Sciatic nerve (tissue), 2 donors: ENCODE data around the gene TUBA8. TPM values are rescaled to one million over a fixed set of nuclear protein-coding genes. Genes with fewer than 3 reads are reported as not detected.

ENCODE experiments used
- ATAC-seq: fragments of 200-7000 bp; cut with Tn5 transposase; one replicate; pipeline ENCODE4 v1.9.1; 2020; ENCODE audit warnings: mild to moderate bottlenecking, moderate library complexity
- DNase-seq: peaks from one replicate; pipeline ENCODE4 v3.0.0-alpha.2; 2020; ENCODE audit warnings: low spot score
- intact Hi-C: fragments of 100-400 bp; cut with DNase I; formaldehyde crosslinking; loops from one replicate; pipeline ENCODE4 v1.14.2; 2022
- total RNA-seq: library from RNA; stranded (reverse); fragmentation: NEBNext Ultra II Directional; extraction: Animal tissue kit (Norgen Biotek cat#: 25700); gene quantifications from one replicate; pipeline ENCODE4 v1.2.1, GENCODE V29; 2021
- donor health status: DM: no; HTN: no; CAD: no.
- donor health status: DM: no; HTN: no; CAD: no.

Gene TUBA8
- total RNA-seq, 1 donor from 2014 or later: 3.7 TPM

GRCh38 chr22:18075101-18075719 is 35.4 kb upstream of the TUBA8 start:
- ATAC-seq: no peak

GRCh38 chr22:18075720-18076497 is 34.7 kb upstream of the TUBA8 start:
- intact Hi-C loops: no loop called here
- DNase-seq (no peak), ATAC-seq (peak; percentile 71)

More at GRCh38 chr22:18075101-18075719, 35.4 kb upstream of the TUBA8 start:
- intact Hi-C loops: no loop called here
- no peak for DNase-seq

- DNase-seq (no peak), ATAC-seq (peak; percentile 3)
- intact Hi-C loops: no loop called here
Observed at GRCh38 chr22:18077087-18077638, 33.4 kb upstream of the TUBA8 start.

GRCh38 chr22:18077639-18078328 is 32.8 kb upstream of the TUBA8 start, which contains the start of gene PEX26:
Gene PEX26 (plus strand): TSS chr22:18077990. CDS start chr22:18078377, 387 bp downstream.
- intact Hi-C loops: no loop called here
- ATAC-seq (peak; percentile 98), DNase-seq (peak; percentile 94)

GRCh38 chr22:18078329-18079041 is 32.1 kb upstream of the TUBA8 start:
- DNase-seq (no peak), ATAC-seq (peak; percentile 1)
- intact Hi-C loops: no loop called here

- ATAC-seq (no peak), DNase-seq (no peak)
- intact Hi-C loops: no loop called here
Observed at GRCh38 chr22:18079706-18080233, 30.8 kb upstream of the TUBA8 start.

GRCh38 chr22:18081416-18081815 is 29.2 kb upstream of the TUBA8 start:
- no peak for DNase-seq
- no peak for ATAC-seq
- intact Hi-C loops: no loop called here

GRCh38 chr22:18082467-18082866 is 28.1 kb upstream of the TUBA8 start:
- ATAC-seq: no peak
- intact Hi-C loops: no loop called here

GRCh38 chr22:18083406-18083805 is 27.2 kb upstream of the TUBA8 start:
- intact Hi-C loops: no loop called here
- DNase-seq: no peak
- no peak for ATAC-seq

More at GRCh38 chr22:18082467-18082866, 28.1 kb upstream of the TUBA8 start:
- DNase-seq: no peak

GRCh38 chr22:18085188-18085587 is 25.4 kb upstream of the TUBA8 start:
- DNase-seq: no peak
- intact Hi-C loops: no loop called here
- no peak for ATAC-seq

- no peak for DNase-seq
- intact Hi-C loops: no loop called here
- no peak for ATAC-seq
Observed at GRCh38 chr22:18087350-18087855, 23.2 kb upstream of the TUBA8 start.

- ATAC-seq (no peak), DNase-seq (no peak)
- intact Hi-C loops: no loop called here
Observed at GRCh38 chr22:18088825-18089568, 21.6 kb upstream of the TUBA8 start.

- ATAC-seq: no peak
- DNase-seq: no peak
- intact Hi-C loops: no loop called here
Observed at GRCh38 chr22:18090286-18090685, 20.3 kb upstream of the TUBA8 start.

- ATAC-seq (peak; percentile 67), DNase-seq (no peak)
- intact Hi-C loops: no loop called here
Observed at GRCh38 chr22:18091478-18091877, 19.1 kb upstream of the TUBA8 start.

GRCh38 chr22:18091916-18092526 is 18.6 kb upstream of the TUBA8 start:
- ATAC-seq: peak; percentile 91
- intact Hi-C loops: no loop called here
- DNase-seq: peak; percentile 75

- intact Hi-C loops: no loop called here
- ATAC-seq (no peak), DNase-seq (no peak)
Observed at GRCh38 chr22:18093661-18094060, 16.9 kb upstream of the TUBA8 start.

- peak; percentile 28 for DNase-seq
- no peak for ATAC-seq
- intact Hi-C loops: no loop called here
Observed at GRCh38 chr22:18095101-18095805, 15.4 kb upstream of the TUBA8 start.
